ENCODE data around the gene KSR2. TPM values are rescaled to one million over a fixed set of nuclear protein-coding genes. Genes with fewer than 3 reads are reported as not detected.

KSR2 gene
- total RNA-seq, 1 experiment from 2014 or later = 1.3 TPM

DNA sequence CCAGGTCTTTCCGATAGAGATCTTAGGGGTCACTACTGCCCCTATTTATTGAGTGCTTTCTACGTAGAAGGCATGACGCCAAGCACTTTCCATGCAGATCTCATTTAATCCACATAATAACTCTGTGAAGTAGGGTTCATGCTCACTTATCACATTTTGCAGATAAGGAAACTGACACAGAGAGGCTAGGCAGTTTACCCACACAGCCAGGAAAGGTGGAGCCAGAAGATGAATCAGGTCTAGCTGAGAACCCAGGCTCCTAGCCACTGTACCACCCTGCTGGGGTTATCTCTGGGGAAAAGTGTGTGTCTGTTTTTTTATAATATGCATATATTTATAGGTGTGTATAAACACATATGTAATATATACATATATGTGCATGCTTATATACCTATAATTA, 83.6 kb downstream of the KSR2 start:
- Histone ChIP-seq H2AK5ac (ENCODE audit: insufficient read length, low read length) (no peak overlapping the region), H3K14ac (ENCODE audit: insufficient read depth, low read length) (no peak overlapping the region), H3K79me1 (ENCODE audit: insufficient read depth, low read depth, low read length, poor library complexity, severe bottlenecking) (no peaks in the 10 kb centered on the region), H3K4ac (ENCODE audit: low read depth, low read length) (no peak overlapping the region), H3T11ph (ENCODE audit: low read length) (no peak overlapping the region), H3K56ac (ENCODE audit: insufficient read length, low read depth, low read length) (no peak overlapping the region), H3K4me1 (ENCODE audit: insufficient read depth, low read length) (no peaks in the 10 kb centered on the region), H3K9me3 (ENCODE audit: control insufficient read depth, low read depth, low read length) (no peaks in the 10 kb centered on the region), H4K91ac (ENCODE audit: insufficient read length, low read depth, low read length) (no peak overlapping the region), H2AFZ (ENCODE audit: low read length) (no peak overlapping the region), H3K23me2 (ENCODE audit: insufficient read length, low read depth, low read length, poor library complexity, severe bottlenecking) (no peaks in the 10 kb centered on the region), H2BK20ac (ENCODE audit: low read depth, low read length, poor library complexity, severe bottlenecking) (no peak overlapping the region), H2BK5ac (ENCODE audit: insufficient read length, low read length) (no peak overlapping the region), H3K27me3 (ENCODE audit: insufficient read depth, low read length) (no peaks in the 10 kb centered on the region), H3K79me2 (ENCODE audit: insufficient read depth, low read length) (no peaks in the 10 kb centered on the region), H3K23ac (ENCODE audit: insufficient read length, low read depth, low read length) (no peak overlapping the region), H3K18ac (ENCODE audit: insufficient read length, low read depth, low read length) (no peak overlapping the region), H2BK120ac (ENCODE audit: low read depth, low read length, poor library complexity, severe bottlenecking) (no peak overlapping the region), H2BK12ac (ENCODE audit: insufficient read length, low read depth, low read length) (no peak overlapping the region), H4K8ac (replicated peaks; ENCODE audit: insufficient read length, low read depth, low read length) (no peak overlapping the region), H3K4me2 (ENCODE audit: insufficient read depth, insufficient read length, low read length) (no peak overlapping the region), H4K5ac (ENCODE audit: insufficient read length, low read depth, low read length) (no peak overlapping the region), H3K9ac (ENCODE audit: extremely low read depth, insufficient read length, low read length) (no peak overlapping the region), H4K20me1 (ENCODE audit: control insufficient read depth, insufficient read depth, insufficient read length) (no peaks in the 10 kb centered on the region), H3K27ac (ENCODE audit: insufficient read length, low read depth, low read length) (no peak overlapping the region), H2BK15ac (ENCODE audit: low read depth, low read length) (no peak overlapping the region)
- no CpG with 5 or more reads among the region's 3 CpGs for WGBS (ENCODE audit: extremely low coverage, insufficient read length, low lambda C conversion rate)
- H3K9me3 Mint-ChIP-seq = no peaks in the 10 kb centered on the region
- no peaks in the 10 kb centered on the region; a peak in 1 of 7 replicates for H3K36me3 Mint-ChIP-seq (ENCODE audit: insufficient read depth in 1 of 3, low read depth in 3 of 3)
- H3K4me3 Mint-ChIP-seq = no peak overlapping the region
- DNase-seq = no peak
- no peak overlapping the region for H3K27ac Mint-ChIP-seq
- TF ChIP-seq, protein P1, sequence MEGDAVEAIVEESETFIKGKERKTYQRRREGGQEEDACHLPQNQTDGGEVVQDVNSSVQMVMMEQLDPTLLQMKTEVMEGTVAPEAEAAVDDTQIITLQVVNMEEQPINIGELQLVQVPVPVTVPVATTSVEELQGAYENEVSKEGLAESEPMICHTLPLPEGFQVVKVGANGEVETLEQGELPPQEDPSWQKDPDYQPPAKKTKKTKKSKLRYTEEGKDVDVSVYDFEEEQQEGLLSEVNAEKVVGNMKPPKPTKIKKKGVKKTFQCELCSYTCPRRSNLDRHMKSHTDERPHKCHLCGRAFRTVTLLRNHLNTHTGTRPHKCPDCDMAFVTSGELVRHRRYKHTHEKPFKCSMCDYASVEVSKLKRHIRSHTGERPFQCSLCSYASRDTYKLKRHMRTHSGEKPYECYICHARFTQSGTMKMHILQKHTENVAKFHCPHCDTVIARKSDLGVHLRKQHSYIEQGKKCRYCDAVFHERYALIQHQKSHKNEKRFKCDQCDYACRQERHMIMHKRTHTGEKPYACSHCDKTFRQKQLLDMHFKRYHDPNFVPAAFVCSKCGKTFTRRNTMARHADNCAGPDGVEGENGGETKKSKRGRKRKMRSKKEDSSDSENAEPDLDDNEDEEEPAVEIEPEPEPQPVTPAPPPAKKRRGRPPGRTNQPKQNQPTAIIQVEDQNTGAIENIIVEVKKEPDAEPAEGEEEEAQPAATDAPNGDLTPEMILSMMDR (conservative IDR thresholded peaks at IDR 0.05) = no peak
- H3K4me1 Mint-ChIP-seq = no peaks in the 10 kb centered on the region
- peaks cover 4% of the 10 kb centered on the region for H3K27me3 Mint-ChIP-seq (ENCODE audit: low read depth)

All from H9 (cell line).